HG02885 (cell line): Measurements from ENCODE around the gene TBC1D16.

Experiments
- ATAC-seq: cut with Tn5 transposase; IDR thresholded peaks from one replicate; pipeline ENCODE4 v1.9.1; 2021; ENCODE audit warnings: mild to moderate bottlenecking; ENCODE audit not compliant: unreplicated experiment, poor library complexity

Gene TBC1D16

GRCh38 chr17:79919862-79920720 lies 115.6 kb downstream of the TBC1D16 start:
- ATAC-seq: no peak

- ATAC-seq: no peak
These were observed 116.5 kb downstream of the TBC1D16 start for GRCh38 chr17:79919164-79919585.

- no peak for ATAC-seq
These were observed 117.0 kb downstream of the TBC1D16 start for GRCh38 chr17:79918581-79919163.

- ATAC-seq: no peak
These were observed 117.7 kb downstream of the TBC1D16 start for GRCh38 chr17:79917902-79918484.

- ATAC-seq: no peak
These were observed 118.4 kb downstream of the TBC1D16 start for GRCh38 chr17:79916991-79917901.

GRCh38 chr17:79916506-79916905 lies 119.2 kb downstream of the TBC1D16 start:
- no peak for ATAC-seq

- ATAC-seq: no peak
These were observed 119.7 kb downstream of the TBC1D16 start for GRCh38 chr17:79915850-79916430.

- no peak for ATAC-seq
These were observed 120.6 kb downstream of the TBC1D16 start for GRCh38 chr17:79914813-79915740.

GRCh38 chr17:79913896-79914812 lies 121.5 kb downstream of the TBC1D16 start:
- no peak for ATAC-seq

- ATAC-seq: no peak
These were observed 122.2 kb downstream of the TBC1D16 start for GRCh38 chr17:79913451-79913850.

- no peak for ATAC-seq
These were observed 122.9 kb downstream of the TBC1D16 start for GRCh38 chr17:79912552-79913330.

- no peak for ATAC-seq
These were observed 124.0 kb downstream of the TBC1D16 start for GRCh38 chr17:79911430-79912399.

- ATAC-seq: no peak
These were observed 124.7 kb downstream of the TBC1D16 start for GRCh38 chr17:79910985-79911361.

GRCh38 chr17:79909121-79909520 lies 126.6 kb downstream of the TBC1D16 start:
- ATAC-seq: no peak

GRCh38 chr17:79907850-79908249 lies 127.8 kb downstream of the TBC1D16 start:
- no peak for ATAC-seq

GRCh38 chr17:79907217-79907715 lies 128.4 kb downstream of the TBC1D16 start:
- ATAC-seq: no peak
